HepG2 (cell line): Measurements from ENCODE around the gene ATP2B2. TPM values are rescaled to one million over a fixed set of nuclear protein-coding genes. Genes with fewer than 3 reads are reported as not detected.

Experiments
- ATAC-seq: fragments of 200-7000 bp; cut with Tn5 transposase; 3 replicates; pipeline ENCODE4 v1.9.1; 2020; ENCODE audit warnings: mild to moderate bottlenecking, moderate library complexity
- BruUV-seq: library from RNA; stranded (reverse); fragments of 400-500 nt; replicated peaks from 2 replicates; lab custom pipeline; 2021; lab: Mats Ljungman, UMichigan
- CTCF ChIA-PET: fragments of 300-600 bp; formaldehyde crosslinking; extraction: SDS; loops from one replicate; lab custom pipeline; 2021; ENCODE audit warnings: low total read pairs, inconsistent platforms, low intra/inter-chr PET ratio; lab: Yijun Ruan, JAX
- POLR2A ChIA-PET: fragments of 350-600 bp; sonication (Branson Sonifier 250); formaldehyde crosslinking; loops from one replicate; lab custom pipeline; 2020; ENCODE audit warnings: antibody characterized with exemption, inconsistent platforms; lab: Yijun Ruan, JAX
- DNase-seq: peaks from one replicate; pipeline ENCODE4 v3.0.0-alpha.2; 2015; ENCODE audit warnings: low spot score
- FAIRE-seq: peaks from 3 replicates; lab custom pipeline; 2011; peaks lifted over from hg19 to GRCh38; lab: Jason Lieb, UNC
- H2AFZ ChIP-seq: one replicate; pipeline ENCODE4 v1.6.1; 2011; ENCODE audit warnings: low read length, inconsistent platforms
- H3K27ac ChIP-seq: fragments of 300-600 bp; 3 replicates; pipeline ENCODE4 v1.8.0; 2011; ENCODE audit warnings: mixed run types, mild to moderate bottlenecking, mixed read lengths, low read length, inconsistent platforms; ENCODE audit not compliant: insufficient read depth; ENCODE audit errors: extremely low read length
- H3K27me3 ChIP-seq, 2 experiments: fragments of 200-600 bp in 1 of 2; 2 replicates in 1 of 2; 3 replicates in 1 of 2; pipeline versions ENCODE4 v1.6.0 to v1.8.0; 2011; ENCODE audit warnings: low read length in 2 of 2, mild to moderate bottlenecking in 2 of 2, moderate library complexity in 2 of 2, inconsistent platforms in 1 of 2; ENCODE audit not compliant: insufficient read depth in 2 of 2, control insufficient read depth in 1 of 2
- H3K36me3 ChIP-seq, 2 experiments: fragments of 200-600 bp in 1 of 2; replicated peaks in 1 of 2; 2 replicates in 1 of 2; 3 replicates in 1 of 2; pipeline versions ENCODE4 v1.5.1 to v1.8.0; 2011; ENCODE audit warnings: low read length in 2 of 2, inconsistent platforms in 1 of 2; ENCODE audit not compliant: insufficient read depth in 2 of 2, control insufficient read depth in 1 of 2
- H3K4me1 ChIP-seq: 2 replicates; pipeline ENCODE4 v1.5.1; 2012; ENCODE audit warnings: low read length, inconsistent platforms; ENCODE audit not compliant: insufficient read depth
- H3K4me2 ChIP-seq: 2 replicates; pipeline ENCODE4 v1.6.0; 2011; ENCODE audit warnings: low read depth, low read length, inconsistent platforms
- H3K4me3 ChIP-seq, 3 experiments: fragments of 200-600 bp in 1 of 3; sonication (generic), shearing (Covaris generic) in 1 of 3; replicated peaks in 1 of 3; 2 replicates each; pipeline ENCODE4 v1.5.1; 2011 to 2016; ENCODE audit warnings: low read length in 3 of 3, inconsistent platforms in 2 of 3, low read depth in 2 of 3, mild to moderate bottlenecking in 2 of 3, control low read depth in 1 of 3, mixed read lengths in 1 of 3; ENCODE audit not compliant: insufficient read depth in 1 of 3
- H3K79me2 ChIP-seq: one replicate; pipeline ENCODE4 v1.6.1; 2011; ENCODE audit warnings: low read length, inconsistent platforms; ENCODE audit not compliant: insufficient read depth
- H3K9ac ChIP-seq: 2 replicates; pipeline ENCODE4 v1.6.0; 2011; ENCODE audit warnings: mild to moderate bottlenecking, low read depth, low read length, inconsistent platforms; ENCODE audit not compliant: insufficient read depth
- H3K9me3 ChIP-seq: 2 replicates; pipeline ENCODE4 v1.5.1; 2012; ENCODE audit warnings: mild to moderate bottlenecking, low read length
- H4K20me1 ChIP-seq: 2 replicates; pipeline ENCODE4 v1.6.0; 2011; ENCODE audit warnings: inconsistent platforms, mild to moderate bottlenecking, low read length, moderate library complexity; ENCODE audit not compliant: insufficient read depth
- PRDM15 ChIP-seq: sonication (generic); formaldehyde crosslinking; IDR thresholded peaks from 2 replicates; pipeline ENCODE4 v1.4.0; 2020; ENCODE audit warnings: missing genetic modification reagents
- SPEN ChIP-seq: sonication (generic); formaldehyde crosslinking; IDR thresholded peaks from 2 replicates; pipeline ENCODE4 v1.5.1; 2020; ENCODE audit warnings: low read depth, mild to moderate bottlenecking, missing genetic modification reagents
- ZFP36L2 ChIP-seq: sonication (generic); formaldehyde crosslinking; IDR thresholded peaks from 2 replicates; pipeline ENCODE4 v1.4.0; 2020; ENCODE audit warnings: missing genetic modification reagents
- ZKSCAN1 ChIP-seq: fragments of 150-350 bp; IDR thresholded peaks from 2 replicates; pipeline ENCODE4 v1.6.1; 2014; ENCODE audit warnings: low read length
- ZNF646 ChIP-seq: sonication (generic); formaldehyde crosslinking; IDR thresholded peaks from 2 replicates; pipeline ENCODE4 v1.9.0; 2021; ENCODE audit warnings: mild to moderate bottlenecking, missing genetic modification reagents
- ZNF780A ChIP-seq: sonication (generic); formaldehyde crosslinking; IDR thresholded peaks from 2 replicates; pipeline ENCODE4 v1.8.0; 2022; ENCODE audit warnings: mild to moderate bottlenecking, missing genetic modification reagents, moderate library complexity
- in situ Hi-C: cut with HindIII; loops from 2 replicates; pipeline ENCODE4 v1.10.0; 2017; ENCODE audit warnings: low pct_unique_long_range_greater_than_20kb; ENCODE audit not compliant: extremely low pct_ligation_motif_present
- intact Hi-C: fragments of 100-400 bp; cut with micrococcal nuclease; formaldehyde crosslinking; loops from one replicate; pipeline ENCODE4 v1.10.0; 2022; ENCODE audit not compliant: unreplicated experiment
- polyA plus RNA-seq, 8 experiments: library from polyadenylated mRNA; depleted of rRNA in 3 of 8; stranded (reverse) in 7 of 8; unstranded in 1 of 8; fragments of >200 nt; fragmentation: Illumina TruSeq in 4 of 8; extraction: Trizol in 4 of 8; gene quantifications; 2 replicates each; pipeline versions ENCODE4 v1.2.1 to v1.2.3, GENCODE V29; 2011 to 2016; ENCODE audit warnings: low read depth in 4 of 8, missing spikeins in 1 of 8, mixed read lengths in 1 of 8; ENCODE audit not compliant: insufficient read depth in 1 of 8
- total RNA-seq, 5 experiments: library from RNA; depleted of rRNA; stranded (reverse); fragments of >200 nt; fragmentation: Illumina TruSeq; extraction: Trizol; gene quantifications; 2 replicates each; pipeline ENCODE4 v1.2.3, GENCODE V29; 2016; ENCODE audit warnings: low read depth in 1 of 5
- TF ChIP-seq, protein P1 (sequence below), 2 experiments: sonication (generic) in 1 of 2; formaldehyde crosslinking in 1 of 2; IDR thresholded peaks; 2 replicates each; pipeline versions ENCODE4 v1.4.0 to v1.6.1; 2018 to 2020; ENCODE audit warnings: missing genetic modification reagents in 2 of 2, borderline replicate concordance in 1 of 2, low read depth in 1 of 2, mild to moderate bottlenecking in 1 of 2, missing biosample characterization in 1 of 2
- TF ChIP-seq, protein P2 (sequence below): sonication (generic); formaldehyde crosslinking; IDR thresholded peaks from 2 replicates; pipeline ENCODE4 v1.5.0; 2020; ENCODE audit warnings: missing genetic modification reagents
- TF ChIP-seq, protein P3 (sequence below): sonication (generic); formaldehyde crosslinking; IDR thresholded peaks from 2 replicates; pipeline ENCODE4 v1.4.0; 2020; ENCODE audit warnings: low read depth, mild to moderate bottlenecking, missing genetic modification reagents

The ATP2B2 gene
- total and polyA plus RNA-seq, 2 of the 13 experiments (the other 11 are each of a cell fraction or from before 2014, with no cell fraction given) = 1.5 to 2.3 TPM

- Histone ChIP-seq H3K4me1 (no peaks in the 10 kb centered on the region), H3K27me3 (no peaks in the 10 kb centered on the region), H3K79me2 (no peaks in the 10 kb centered on the region), H3K4me2 (no peak overlapping the region), H3K27ac (no peak overlapping the region), H3K36me3 (no peaks in the 10 kb centered on the region), H3K9me3 (no peaks in the 10 kb centered on the region), H3K4me3 (no peak overlapping the region), H3K9ac (no peak overlapping the region), H4K20me1 (peaks cover 5% of the 10 kb centered on the region; the same call in 1 of the 2 replicates), H2AFZ (no peak overlapping the region)
- FAIRE-seq (no peak), DNase-seq (no peak), ATAC-seq (no peak)
- intact Hi-C loops (no loop called here), in situ Hi-C loops (no loop called here)
- no TSS peak for BruUV-seq
- POLR2A ChIA-PET = no interaction called here
- CTCF ChIA-PET = no interaction called here
- TF ChIP-seq ZNF646 (CRISPR knock-in tag) = no peak
- TF ChIP-seq, protein P1, sequence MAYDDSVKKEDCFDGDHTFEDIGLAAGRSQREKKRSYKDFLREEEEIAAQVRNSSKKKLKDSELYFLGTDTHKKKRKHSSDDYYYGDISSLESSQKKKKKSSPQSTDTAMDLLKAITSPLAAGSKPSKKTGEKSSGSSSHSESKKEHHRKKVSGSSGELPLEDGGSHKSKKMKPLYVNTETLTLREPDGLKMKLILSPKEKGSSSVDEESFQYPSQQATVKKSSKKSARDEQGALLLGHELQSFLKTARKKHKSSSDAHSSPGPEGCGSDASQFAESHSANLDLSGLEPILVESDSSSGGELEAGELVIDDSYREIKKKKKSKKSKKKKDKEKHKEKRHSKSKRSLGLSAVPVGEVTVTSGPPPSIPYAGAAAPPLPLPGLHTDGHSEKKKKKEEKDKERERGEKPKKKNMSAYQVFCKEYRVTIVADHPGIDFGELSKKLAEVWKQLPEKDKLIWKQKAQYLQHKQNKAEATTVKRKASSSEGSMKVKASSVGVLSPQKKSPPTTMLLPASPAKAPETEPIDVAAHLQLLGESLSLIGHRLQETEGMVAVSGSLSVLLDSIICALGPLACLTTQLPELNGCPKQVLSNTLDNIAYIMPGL (CRISPR knock-in tag; IDR thresholded peaks at IDR 0.05; ENCODE audit: borderline replicate concordance in 1 of 2, low read depth in 1 of 2) = no peak
- no peak for TF ChIP-seq ZFP36L2
- no peak for TF ChIP-seq ZNF780A (CRISPR knock-in tag)
- TF ChIP-seq SPEN (CRISPR knock-in tag) = no peak
- no peak for TF ChIP-seq PRDM15
- TF ChIP-seq ZKSCAN1 = no peak
- TF ChIP-seq, protein P2, sequence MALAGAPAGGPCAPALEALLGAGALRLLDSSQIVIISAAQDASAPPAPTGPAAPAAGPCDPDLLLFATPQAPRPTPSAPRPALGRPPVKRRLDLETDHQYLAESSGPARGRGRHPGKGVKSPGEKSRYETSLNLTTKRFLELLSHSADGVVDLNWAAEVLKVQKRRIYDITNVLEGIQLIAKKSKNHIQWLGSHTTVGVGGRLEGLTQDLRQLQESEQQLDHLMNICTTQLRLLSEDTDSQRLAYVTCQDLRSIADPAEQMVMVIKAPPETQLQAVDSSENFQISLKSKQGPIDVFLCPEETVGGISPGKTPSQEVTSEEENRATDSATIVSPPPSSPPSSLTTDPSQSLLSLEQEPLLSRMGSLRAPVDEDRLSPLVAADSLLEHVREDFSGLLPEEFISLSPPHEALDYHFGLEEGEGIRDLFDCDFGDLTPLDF (CRISPR knock-in tag) = no peak
- TF ChIP-seq, protein P3, sequence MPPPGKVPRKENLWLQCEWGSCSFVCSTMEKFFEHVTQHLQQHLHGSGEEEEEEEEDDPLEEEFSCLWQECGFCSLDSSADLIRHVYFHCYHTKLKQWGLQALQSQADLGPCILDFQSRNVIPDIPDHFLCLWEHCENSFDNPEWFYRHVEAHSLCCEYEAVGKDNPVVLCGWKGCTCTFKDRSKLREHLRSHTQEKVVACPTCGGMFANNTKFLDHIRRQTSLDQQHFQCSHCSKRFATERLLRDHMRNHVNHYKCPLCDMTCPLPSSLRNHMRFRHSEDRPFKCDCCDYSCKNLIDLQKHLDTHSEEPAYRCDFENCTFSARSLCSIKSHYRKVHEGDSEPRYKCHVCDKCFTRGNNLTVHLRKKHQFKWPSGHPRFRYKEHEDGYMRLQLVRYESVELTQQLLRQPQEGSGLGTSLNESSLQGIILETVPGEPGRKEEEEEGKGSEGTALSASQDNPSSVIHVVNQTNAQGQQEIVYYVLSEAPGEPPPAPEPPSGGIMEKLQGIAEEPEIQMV (CRISPR knock-in tag) = no peak
Measured at GRCh38 chr3:10455545-10455914, 49.9 kb downstream of the ATP2B2 start.
